Loucy (cell line): ENCODE data around the gene STARD10.
"Not testable (repeated sequence)": the region's sequence is repeated elsewhere in the genome, so short reads cannot be mapped to it uniquely, and the experiment has no call there.

ENCODE experiments used
- CTCF ChIP-seq: fragments of 200-600 bp; sonication (generic); conservative IDR thresholded peaks from 2 replicates; pipeline ENCODE4 v1.5.1; 2014; ENCODE audit warnings: mild to moderate bottlenecking, antibody characterized with exemption, low read length
- EZH2phosphoT487 ChIP-seq: fragments of 200-600 bp; IDR thresholded peaks from 2 replicates; pipeline ENCODE4 v1.6.1; 2018; ENCODE audit warnings: antibody characterized with exemption, mild to moderate bottlenecking, moderate library complexity, borderline replicate concordance

GRCh38 chr11:72791228-72791627 lies 2.6 kb downstream of the STARD10 start:
- TF ChIP-seq CTCF, EZH2phosphoT487: not testable (repeated sequence)
